PC-3 (cell line): ENCODE results near the gene TFRC. TPM values are rescaled to one million over a fixed set of nuclear protein-coding genes. Genes with fewer than 3 reads are reported as not detected.
A peak's percentile ranks its signal among the peaks of the same experiment; 100 is the strongest.
"Not testable (repeated sequence)": the region's sequence is repeated elsewhere in the genome, so short reads cannot be mapped to it uniquely, and the experiment has no call there.

Experiments used
- ATAC-seq: fragments of 200-7000 bp; cut with Tn5 transposase; 2 replicates; pipeline ENCODE4 v1.9.1; 2020; ENCODE audit warnings: mild to moderate bottlenecking, moderate library complexity
- BruUV-seq: library from RNA; stranded (reverse); fragments of 400-500 nt; replicated peaks from 2 replicates; lab custom pipeline; 2021; lab: Mats Ljungman, UMichigan
- CTCF ChIA-PET: fragments of 300-600 bp; sonication (Branson Sonifier 250); formaldehyde crosslinking; loops from one replicate; lab custom pipeline; 2022; ENCODE audit warnings: antibody characterized with exemption; lab: Charles Lee
- POLR2A ChIA-PET: fragments of 300-600 bp; sonication (Branson Sonifier 250); formaldehyde crosslinking; loops from one replicate; lab custom pipeline; 2022; ENCODE audit warnings: antibody characterized with exemption; ENCODE audit not compliant: unreplicated experiment; lab: Charles Lee
- DNase-seq: peaks from one replicate; pipeline ENCODE4 v3.0.0-alpha.2; 2015
- H2AFZ ChIP-seq: fragments of 300-600 bp; sonication (generic); 2 replicates; pipeline ENCODE4 v1.6.0; 2016; ENCODE audit warnings: antibody characterized with exemption, low read length
- H3F3A ChIP-seq: fragments of 300-600 bp; sonication (generic); one replicate; pipeline ENCODE4 v1.6.0; 2017; ENCODE audit warnings: antibody characterized with exemption, low read length, control low read depth, mild to moderate bottlenecking; ENCODE audit not compliant: unreplicated experiment
- H3K27ac ChIP-seq: fragments of 300-600 bp; sonication (generic); 2 replicates; pipeline ENCODE4 v1.5.1; 2016; ENCODE audit warnings: mild to moderate bottlenecking, low read length
- H3K27me3 ChIP-seq: fragments of 300-600 bp; sonication (generic); 2 replicates; pipeline ENCODE4 v1.6.1; 2016; ENCODE audit warnings: low read length, mixed read lengths
- H3K36me3 ChIP-seq: fragments of 300-600 bp; sonication (generic); 2 replicates; pipeline ENCODE4 v1.6.1; 2016; ENCODE audit warnings: low read depth, mixed run types, low read length, mixed read lengths
- H3K4me1 ChIP-seq: fragments of 300-600 bp; sonication (generic); 2 replicates; pipeline ENCODE4 v1.5.1; 2016; ENCODE audit warnings: low read length; ENCODE audit not compliant: insufficient read depth
- H3K4me2 ChIP-seq: fragments of 300-600 bp; sonication (generic); 2 replicates; pipeline ENCODE4 v1.6.0; 2016; ENCODE audit warnings: low read length
- H3K4me3 ChIP-seq: fragments of 300-600 bp; sonication (generic); 2 replicates; pipeline ENCODE4 v1.5.1; 2016; ENCODE audit warnings: mild to moderate bottlenecking, low read length, mixed read lengths
- H3K79me2 ChIP-seq: fragments of 300-600 bp; sonication (generic); 2 replicates; pipeline ENCODE4 v1.6.1; 2017; ENCODE audit warnings: low read length, mixed read lengths
- H3K9ac ChIP-seq: fragments of 300-600 bp; sonication (generic); 2 replicates; pipeline ENCODE4 v1.6.0; 2016; ENCODE audit warnings: mild to moderate bottlenecking, low read length
- H3K9me2 ChIP-seq: fragments of 300-600 bp; sonication (generic); replicated peaks from 2 replicates; pipeline ENCODE4 v1.6.1; 2016; ENCODE audit warnings: mixed run types, low read length, mixed read lengths
- H3K9me3 ChIP-seq: fragments of 300-600 bp; sonication (generic); 2 replicates; pipeline ENCODE4 v1.6.1; 2016; ENCODE audit warnings: low read length, mixed read lengths
- H4K20me1 ChIP-seq: fragments of 300-600 bp; sonication (generic); 2 replicates; pipeline ENCODE4 v1.6.1; 2016; ENCODE audit warnings: low read length, mixed read lengths
- EZH2 ChIP-seq: fragments of 300-600 bp; sonication (generic); IDR thresholded peaks from one replicate; pipeline ENCODE4 v1.6.1; 2017; ENCODE audit warnings: antibody characterized with exemption, mild to moderate bottlenecking, low read length; ENCODE audit not compliant: unreplicated experiment
- EZH2phosphoT487 ChIP-seq: fragments of 300-600 bp; sonication (generic); IDR thresholded peaks from 2 replicates; pipeline ENCODE4 v1.6.1; 2018; ENCODE audit warnings: mild to moderate bottlenecking, antibody characterized with exemption, low read length, borderline replicate concordance
- intact Hi-C: fragments of 100-400 bp; cut with micrococcal nuclease; formaldehyde crosslinking; loops from 2 replicates; pipeline ENCODE4 v1.9.0; 2023
- total RNA-seq: library from RNA; depleted of rRNA; stranded (reverse); fragments of >200 nt; gene quantifications from 2 replicates; pipeline ENCODE4 v1.2.3, GENCODE V29; 2014
- TF ChIP-seq, protein P1 (sequence below): fragments of 300-600 bp; sonication (generic); conservative IDR thresholded peaks from 2 replicates; pipeline ENCODE4 v1.5.1; 2017; ENCODE audit warnings: antibody characterized with exemption, low read depth, mild to moderate bottlenecking, low read length

TFRC gene
- total RNA-seq, 1 experiment from 2014 or later, result 287 TPM

DNA sequence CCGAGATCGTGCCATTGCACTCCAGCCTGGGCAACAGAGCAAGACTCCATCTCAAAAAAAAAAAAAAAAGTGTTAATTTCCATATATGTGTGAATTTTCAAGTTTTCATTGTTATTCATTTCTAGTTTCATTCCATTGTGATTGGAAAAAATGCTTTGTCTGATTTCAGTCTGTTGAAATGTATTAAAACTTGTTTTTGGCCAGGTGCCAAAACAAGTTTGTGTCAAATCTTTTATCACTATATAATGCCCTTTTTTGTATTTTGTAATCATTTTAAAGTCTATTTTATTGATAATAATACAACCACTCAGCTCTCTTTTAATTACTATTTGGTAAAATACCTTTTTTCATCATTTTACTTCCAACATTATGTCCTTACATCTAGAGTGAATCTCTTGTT lies 42.5 kb downstream of the TFRC start:
- POLR2A ChIA-PET, result no interaction called here
- Histone ChIP-seq H3K4me2 (no peak overlapping the region), H3K79me2 (no peaks in the 10 kb centered on the region), H4K20me1 (no peaks in the 10 kb centered on the region), H3K9ac (no peak overlapping the region), H3K9me2 (no peaks in the 10 kb centered on the region), H3K27ac (no peak overlapping the region), H2AFZ (no peak overlapping the region), H3K4me3 (no peak overlapping the region), H3K27me3 (no peaks in the 10 kb centered on the region), H3K9me3 (no peaks in the 10 kb centered on the region), H3F3A (no peaks in the 10 kb centered on the region), H3K4me1 (no peaks in the 10 kb centered on the region), H3K36me3 (no peaks in the 10 kb centered on the region)
- intact Hi-C loops, result no loop called here
- BruUV-seq, result no TSS peak
- CTCF ChIA-PET, result no interaction called here
- TF ChIP-seq EZH2phosphoT487, result no peak
- TF ChIP-seq, protein P1, sequence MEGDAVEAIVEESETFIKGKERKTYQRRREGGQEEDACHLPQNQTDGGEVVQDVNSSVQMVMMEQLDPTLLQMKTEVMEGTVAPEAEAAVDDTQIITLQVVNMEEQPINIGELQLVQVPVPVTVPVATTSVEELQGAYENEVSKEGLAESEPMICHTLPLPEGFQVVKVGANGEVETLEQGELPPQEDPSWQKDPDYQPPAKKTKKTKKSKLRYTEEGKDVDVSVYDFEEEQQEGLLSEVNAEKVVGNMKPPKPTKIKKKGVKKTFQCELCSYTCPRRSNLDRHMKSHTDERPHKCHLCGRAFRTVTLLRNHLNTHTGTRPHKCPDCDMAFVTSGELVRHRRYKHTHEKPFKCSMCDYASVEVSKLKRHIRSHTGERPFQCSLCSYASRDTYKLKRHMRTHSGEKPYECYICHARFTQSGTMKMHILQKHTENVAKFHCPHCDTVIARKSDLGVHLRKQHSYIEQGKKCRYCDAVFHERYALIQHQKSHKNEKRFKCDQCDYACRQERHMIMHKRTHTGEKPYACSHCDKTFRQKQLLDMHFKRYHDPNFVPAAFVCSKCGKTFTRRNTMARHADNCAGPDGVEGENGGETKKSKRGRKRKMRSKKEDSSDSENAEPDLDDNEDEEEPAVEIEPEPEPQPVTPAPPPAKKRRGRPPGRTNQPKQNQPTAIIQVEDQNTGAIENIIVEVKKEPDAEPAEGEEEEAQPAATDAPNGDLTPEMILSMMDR, result no peak
- ATAC-seq (no peak), DNase-seq (no peak)

- BruUV-seq, result not testable (repeated sequence)
- peak; percentile 63 for ATAC-seq
Observed at GRCh38 chr3:196026059-196026458, 55.8 kb downstream of the TFRC start.

GRCh38 chr3:196024968-196025367 lies 56.9 kb downstream of the TFRC start:
- Histone ChIP-seq H2AFZ (no peak overlapping the region), H4K20me1 (no peaks in the 10 kb centered on the region), H3K4me1 (0 out of 2 replicates have a peak, but pooled peaks cover 5% of the 10 kb centered on the region), H3K4me2 (no peak overlapping the region), H3F3A (no peaks in the 10 kb centered on the region), H3K9ac (no peak overlapping the region), H3K79me2 (no peaks in the 10 kb centered on the region), H3K4me3 (no peak overlapping the region), H3K27ac (no peak overlapping the region), H3K36me3 (no peaks in the 10 kb centered on the region), H3K9me3 (no peaks in the 10 kb centered on the region), H3K27me3 (no peaks in the 10 kb centered on the region), H3K9me2 (no peaks in the 10 kb centered on the region)
- TF ChIP-seq EZH2, result no peak
- no peak for TF ChIP-seq EZH2phosphoT487
- TF ChIP-seq, protein P1, result no peak
- POLR2A ChIA-PET, result no interaction called here
- intact Hi-C loops, result loop anchor here (5.0 kb wide), 1 partner anchor 172 kb away; no protein-coding TSS in a partner anchor
- ATAC-seq (no peak), DNase-seq (no peak)
- BruUV-seq, result no TSS peak
- CTCF ChIA-PET, result no interaction called here

More at GRCh38 chr3:196026059-196026458, 55.8 kb downstream of the TFRC start:
- H3K4me1 ChIP-seq, H3F3A ChIP-seq, CTCF ChIA-PET, H3K9ac ChIP-seq, H3K36me3 ChIP-seq, H3K27ac ChIP-seq, H3K4me3 ChIP-seq, H3K79me2 ChIP-seq, H3K27me3 ChIP-seq, H3K9me2 ChIP-seq, H3K9me3 ChIP-seq, H4K20me1 ChIP-seq, H3K4me2 ChIP-seq, intact Hi-C loops, POLR2A ChIA-PET, H2AFZ ChIP-seq: not testable (repeated sequence)
- peak; percentile 54 for DNase-seq
- TF ChIP-seq, protein P1, result peak; percentile 61
